Effector memory CD4-positive, alpha-beta T cell (primary cell): ENCODE data around the gene KIF1B.

Experiments
- DNase-seq, 3 donors: peaks; one replicate each; pipeline ENCODE4 v3.0.0-alpha.2; 2020
- H3K27ac ChIP-seq: 2 replicates; pipeline ENCODE4 v1.7.0; 2013; ENCODE audit warnings: mild to moderate bottlenecking, low read length, moderate library complexity; ENCODE audit not compliant: insufficient read depth, poor library complexity, severe bottlenecking
- H3K27me3 ChIP-seq: replicated peaks from 2 replicates; pipeline ENCODE4 v1.7.0; 2013; ENCODE audit warnings: mild to moderate bottlenecking, low read length; ENCODE audit not compliant: insufficient read depth, control insufficient read depth, poor library complexity, severe bottlenecking
- H3K36me3 ChIP-seq: 2 replicates; pipeline ENCODE4 v1.7.0; 2013; ENCODE audit warnings: mild to moderate bottlenecking, low read length, moderate library complexity; ENCODE audit not compliant: control insufficient read depth, insufficient read depth
- H3K4me1 ChIP-seq: 2 replicates; pipeline ENCODE4 v1.7.0; 2013; ENCODE audit warnings: low read length, mild to moderate bottlenecking; ENCODE audit not compliant: control insufficient read depth, insufficient read depth, poor library complexity, severe bottlenecking
- H3K4me3 ChIP-seq: 2 replicates; pipeline ENCODE4 v1.7.0; 2013; ENCODE audit warnings: low read length, low read depth, mild to moderate bottlenecking; ENCODE audit not compliant: insufficient read depth, poor library complexity, severe bottlenecking
- H3K9me3 ChIP-seq: 2 replicates; pipeline ENCODE4 v1.7.0; 2013; ENCODE audit warnings: mild to moderate bottlenecking, low read length, moderate library complexity; ENCODE audit not compliant: control insufficient read depth

The KIF1B gene

GRCh38 chr1:10178597-10179405 is 31.6 kb upstream of the KIF1B start:
- Histone ChIP-seq H3K36me3 (peaks cover 20% of the 10 kb centered on the region), H3K9me3 (no peaks in the 10 kb centered on the region), H3K27ac (no peak overlapping the region), H3K4me3 (no peak overlapping the region), H3K27me3 (no peaks in the 10 kb centered on the region), H3K4me1 (no peaks in the 10 kb centered on the region)
- no peak for DNase-seq

GRCh38 chr1:10179406-10180091 is 30.8 kb upstream of the KIF1B start:
- no peaks in the 10 kb centered on the region for H3K27me3 ChIP-seq
- no peak overlapping the region for H3K4me3 ChIP-seq
- H3K9me3 ChIP-seq: no peaks in the 10 kb centered on the region
- H3K36me3 ChIP-seq: peaks cover 20% of the 10 kb centered on the region
- no peaks in the 10 kb centered on the region for H3K4me1 ChIP-seq
- no peak overlapping the region for H3K27ac ChIP-seq
- DNase-seq: no peak

- no peaks in the 10 kb centered on the region for H3K27me3 ChIP-seq
- H3K4me3 ChIP-seq: no peak overlapping the region
- H3K27ac ChIP-seq: no peak overlapping the region
- DNase-seq: no peak
- H3K9me3 ChIP-seq: no peaks in the 10 kb centered on the region
- H3K4me1 ChIP-seq: no peaks in the 10 kb centered on the region
- peaks cover 20% of the 10 kb centered on the region for H3K36me3 ChIP-seq
These were observed 29.2 kb upstream of the KIF1B start for GRCh38 chr1:10181154-10181553.

- no peak for DNase-seq
- H3K4me1 ChIP-seq: no peaks in the 10 kb centered on the region
- no peaks in the 10 kb centered on the region for H3K9me3 ChIP-seq
- no peak overlapping the region for H3K27ac ChIP-seq
- H3K27me3 ChIP-seq: no peaks in the 10 kb centered on the region
- no peak overlapping the region for H3K4me3 ChIP-seq
- H3K36me3 ChIP-seq: no peaks in the 10 kb centered on the region
These were observed 24.6 kb upstream of the KIF1B start for GRCh38 chr1:10185759-10186158.

- no peaks in the 10 kb centered on the region for H3K27me3 ChIP-seq
- H3K4me1 ChIP-seq: no peaks in the 10 kb centered on the region
- H3K36me3 ChIP-seq: no peaks in the 10 kb centered on the region
- H3K27ac ChIP-seq: no peak overlapping the region
- no peak overlapping the region for H3K4me3 ChIP-seq
- no peaks in the 10 kb centered on the region for H3K9me3 ChIP-seq
- no peak for DNase-seq
These were observed 23.9 kb upstream of the KIF1B start for GRCh38 chr1:10186331-10187025.

- no peak for DNase-seq
- Histone ChIP-seq H3K9me3 (no peaks in the 10 kb centered on the region), H3K4me1 (no peaks in the 10 kb centered on the region), H3K36me3 (no peaks in the 10 kb centered on the region), H3K27ac (no peak overlapping the region), H3K4me3 (no peak overlapping the region), H3K27me3 (no peaks in the 10 kb centered on the region)
These were observed 23.4 kb upstream of the KIF1B start for GRCh38 chr1:10187026-10187334.

GRCh38 chr1:10188133-10188650 is 22.2 kb upstream of the KIF1B start:
- no peaks in the 10 kb centered on the region for H3K36me3 ChIP-seq
- no peak for DNase-seq
- H3K9me3 ChIP-seq: no peaks in the 10 kb centered on the region
- no peaks in the 10 kb centered on the region for H3K4me1 ChIP-seq
- no peak overlapping the region for H3K4me3 ChIP-seq
- no peaks in the 10 kb centered on the region for H3K27me3 ChIP-seq
- no peak overlapping the region for H3K27ac ChIP-seq

- no peak for DNase-seq
- Histone ChIP-seq H3K9me3 (no peaks in the 10 kb centered on the region), H3K27ac (no peak overlapping the region), H3K36me3 (no peaks in the 10 kb centered on the region), H3K27me3 (no peaks in the 10 kb centered on the region), H3K4me3 (no peak overlapping the region), H3K4me1 (no peaks in the 10 kb centered on the region)
These were observed 20.7 kb upstream of the KIF1B start for GRCh38 chr1:10189659-10190058.

- Histone ChIP-seq H3K27me3 (no peaks in the 10 kb centered on the region), H3K27ac (no peak overlapping the region), H3K36me3 (no peaks in the 10 kb centered on the region), H3K4me3 (no peak overlapping the region), H3K9me3 (no peaks in the 10 kb centered on the region), H3K4me1 (no peaks in the 10 kb centered on the region)
- no peak for DNase-seq
These were observed 18.1 kb upstream of the KIF1B start for GRCh38 chr1:10192263-10192662.

- no peaks in the 10 kb centered on the region for H3K9me3 ChIP-seq
- H3K4me3 ChIP-seq: no peak overlapping the region
- H3K4me1 ChIP-seq: no peaks in the 10 kb centered on the region
- DNase-seq: no peak
- H3K27ac ChIP-seq: no peak overlapping the region
- no peaks in the 10 kb centered on the region for H3K36me3 ChIP-seq
- H3K27me3 ChIP-seq: no peaks in the 10 kb centered on the region
These were observed 17.1 kb upstream of the KIF1B start for GRCh38 chr1:10193288-10193687.
